Type B pancreatic cell (in vitro differentiated cells): ENCODE measurements around the gene RBM14. TPM values are rescaled to one million over a fixed set of nuclear protein-coding genes. Genes with fewer than 3 reads are reported as not detected.
A peak's percentile ranks its signal among the peaks of the same experiment; 100 is the strongest.

Source experiments
- DNase-seq: peaks from one replicate; pipeline ENCODE4 v3.0.0; 2021; ENCODE audit warnings: mixed read lengths; ENCODE audit not compliant: unreplicated experiment; ENCODE audit errors: extremely low spot score
- H3K27ac Mint-ChIP-seq: 2 replicates; pipeline ENCODE4 v1.8.0; 2021; ENCODE audit warnings: mild to moderate bottlenecking, mixed read lengths
- H3K27me3 Mint-ChIP-seq: 2 replicates; pipeline ENCODE4 v1.8.0; 2021; ENCODE audit warnings: mixed read lengths
- H3K36me3 Mint-ChIP-seq: 2 replicates; pipeline ENCODE4 v1.8.0; 2021; ENCODE audit warnings: mixed read lengths
- H3K4me1 Mint-ChIP-seq: one replicate; pipeline ENCODE4 v1.8.0; 2021; ENCODE audit warnings: mixed read lengths; ENCODE audit not compliant: unreplicated experiment
- H3K4me3 Mint-ChIP-seq: 2 replicates; pipeline ENCODE4 v1.8.0; 2021; ENCODE audit warnings: mild to moderate bottlenecking, mixed read lengths
- H3K9me3 Mint-ChIP-seq: 2 replicates; pipeline ENCODE4 v1.8.0; 2021; ENCODE audit warnings: mixed read lengths
- CTCF ChIP-seq: fragments of 200-600 bp; sonication (generic); conservative IDR thresholded peaks from 2 replicates; pipeline ENCODE4 v1.5.0; 2021; ENCODE audit warnings: antibody characterized with exemption, mild to moderate bottlenecking
- long read RNA-seq: library from polyadenylated mRNA; unstranded; transcript quantifications from one replicate; pipeline ENCODE4 v2.0.0, GENCODE V29; 2020
- total RNA-seq: library from RNA; stranded (reverse); gene quantifications from 2 replicates; pipeline ENCODE4 v1.2.1, GENCODE V29; 2021; ENCODE audit warnings: low replicate concordance

RBM14 gene
- total RNA-seq: 106 and 128 TPM in 2 replicates
- long read RNA-seq, transcript RBM14-201 (3 exons, 2,828 nt): major isoform, 9 of 22 reads
- long read RNA-seq, transcript RBM14-202 (3 exons, 1,426 nt): minor isoform, 5 of 22 reads
- long read RNA-seq, partial matches to known transcripts: 6 of 22 reads
- long read RNA-seq, other reads (novel, unspliced or antisense): 0 of 22 reads

GRCh38 chr11:66616379-66617154, at the start of gene RBM14:
TSS of gene RBM14 (plus strand) at chr11:66616630. CDS start at chr11:66616721, 91 bp downstream.
- Mint-ChIP-seq H3K4me1 (peaks cover 29% of the 10 kb centered on the region), H3K27ac (peak within 1 kb of the TSS; percentile 99)

GRCh38 chr11:66567787-66568123, 48.7 kb upstream of the RBM14 start:
- Mint-ChIP-seq H3K4me1 (no peaks in the 10 kb centered on the region), H3K9me3 (no peaks in the 10 kb centered on the region), H3K27me3 (no peaks in the 10 kb centered on the region), H3K36me3 (no peaks in the 10 kb centered on the region), H3K4me3 (no peak overlapping the region), H3K27ac (no peak overlapping the region)
- TF ChIP-seq CTCF: no peak
- no peak for DNase-seq

More at GRCh38 chr11:66616379-66617154, at the start of gene RBM14:
- no peak for TF ChIP-seq CTCF
- no peaks in the 10 kb centered on the region for H3K9me3 Mint-ChIP-seq
- H3K4me3 Mint-ChIP-seq: peak within 1 kb of the TSS; percentile 98
- DNase-seq: peak; percentile 99
- H3K36me3 Mint-ChIP-seq: peaks cover 29% of the 10 kb centered on the region
- no peaks in the 10 kb centered on the region for H3K27me3 Mint-ChIP-seq

- no peak within 1 kb of the TSS for H3K4me3 Mint-ChIP-seq
- H3K9me3 Mint-ChIP-seq: no peaks in the 10 kb centered on the region
- no peaks in the 10 kb centered on the region for H3K4me1 Mint-ChIP-seq
- H3K27ac Mint-ChIP-seq: no peak within 1 kb of the TSS
- H3K27me3 Mint-ChIP-seq: no peaks in the 10 kb centered on the region
- TF ChIP-seq CTCF: no peak
- no peaks in the 10 kb centered on the region for H3K36me3 Mint-ChIP-seq
- DNase-seq: no peak
Measured at GRCh38 chr11:66568124-66568916, 48.1 kb upstream of the RBM14 start, which contains the start of gene CTSF. TSS of gene CTSF (minus strand) at chr11:66568606. CDS start at chr11:66568486, 120 bp downstream.

- Mint-ChIP-seq H3K36me3 (no peaks in the 10 kb centered on the region), H3K4me3 (no peak overlapping the region), H3K9me3 (no peaks in the 10 kb centered on the region), H3K4me1 (no peaks in the 10 kb centered on the region), H3K27ac (no peak overlapping the region), H3K27me3 (peaks cover 6% of the 10 kb centered on the region)
- TF ChIP-seq CTCF: no peak
- DNase-seq: no peak
Measured at GRCh38 chr11:66569076-66569475, 47.4 kb upstream of the RBM14 start.

- H3K4me3 Mint-ChIP-seq: no peak overlapping the region
Measured at GRCh38 chr11:66570079-66570849, 46.2 kb upstream of the RBM14 start.

More at GRCh38 chr11:66570079-66570849, 46.2 kb upstream of the RBM14 start:
- no peaks in the 10 kb centered on the region for H3K36me3 Mint-ChIP-seq
- peaks cover 15% of the 10 kb centered on the region for H3K27me3 Mint-ChIP-seq
- no peaks in the 10 kb centered on the region for H3K4me1 Mint-ChIP-seq
- H3K9me3 Mint-ChIP-seq: no peaks in the 10 kb centered on the region
- DNase-seq: no peak
- no peak for TF ChIP-seq CTCF
- H3K27ac Mint-ChIP-seq: no peak overlapping the region
